HG02943 (cell line): ENCODE measurements around the gene HDGFL3.
"Not testable (repeated sequence)": the region's sequence is repeated elsewhere in the genome, so short reads cannot be mapped to it uniquely, and the experiment has no call there.

Experiments used
- ATAC-seq: cut with Tn5 transposase; IDR thresholded peaks from one replicate; pipeline ENCODE4 v1.9.1; 2021; ENCODE audit warnings: mild to moderate bottlenecking, low read depth, moderate library complexity; ENCODE audit not compliant: unreplicated experiment

Gene HDGFL3

DNA sequence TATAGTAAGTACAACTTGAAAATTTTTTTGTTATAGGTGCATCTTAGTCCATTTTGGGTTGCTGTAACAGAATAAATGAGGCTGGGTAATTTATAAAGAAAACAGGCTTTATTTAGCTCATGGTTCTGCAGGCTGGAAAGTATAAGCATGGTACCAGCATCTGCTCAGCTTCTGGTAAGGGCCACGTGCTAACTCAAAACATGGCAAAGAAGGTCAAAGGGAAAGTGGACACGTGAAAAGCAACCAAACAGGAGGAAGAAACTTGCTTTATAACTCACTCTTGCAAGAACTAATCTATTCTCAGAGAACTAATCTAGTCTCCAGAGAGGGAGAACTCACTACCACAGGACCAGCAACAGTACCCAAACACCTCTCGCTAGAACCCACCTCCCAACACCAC, 9.1 kb downstream of the HDGFL3 start:
- no peak for ATAC-seq

DNA sequence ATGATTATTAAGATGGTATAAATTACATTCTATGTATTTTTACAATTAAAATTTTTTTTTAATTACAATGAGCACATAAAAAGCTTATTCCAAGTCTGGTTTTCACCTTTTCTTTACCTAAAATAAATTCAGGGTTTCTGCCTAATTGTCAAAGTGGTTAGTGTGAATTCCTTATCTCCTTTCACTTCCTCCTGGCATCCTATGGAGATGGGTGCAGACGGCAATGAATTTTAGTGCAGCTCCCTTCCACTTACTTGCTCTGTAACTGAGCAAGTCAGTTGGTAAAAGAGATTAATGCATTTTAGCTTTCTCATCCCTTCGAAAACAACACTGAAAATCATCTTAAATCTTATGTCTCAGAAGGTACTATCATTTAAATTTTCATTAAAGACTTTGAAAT, 13.1 kb downstream of the HDGFL3 start:
- no peak for ATAC-seq

DNA sequence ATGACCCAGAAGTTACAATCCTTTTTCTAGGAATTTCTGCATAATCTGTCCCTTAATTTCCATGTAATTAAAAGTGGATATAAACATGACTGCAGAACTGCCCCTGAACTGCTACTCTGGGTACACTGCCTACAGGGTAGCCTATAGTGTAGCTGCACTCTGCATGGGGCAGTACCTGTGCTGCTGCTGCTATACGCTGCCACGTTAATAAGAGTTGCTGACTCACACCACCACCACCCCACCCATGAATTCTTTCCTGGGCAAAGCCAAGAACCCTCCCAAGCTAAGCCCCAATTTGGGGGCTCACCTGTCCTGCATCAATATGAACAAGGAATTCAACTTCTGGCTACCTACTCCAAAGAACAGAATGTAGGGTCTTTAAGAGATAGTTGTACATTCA, 13.9 kb downstream of the HDGFL3 start:
- ATAC-seq, result no peak

DNA sequence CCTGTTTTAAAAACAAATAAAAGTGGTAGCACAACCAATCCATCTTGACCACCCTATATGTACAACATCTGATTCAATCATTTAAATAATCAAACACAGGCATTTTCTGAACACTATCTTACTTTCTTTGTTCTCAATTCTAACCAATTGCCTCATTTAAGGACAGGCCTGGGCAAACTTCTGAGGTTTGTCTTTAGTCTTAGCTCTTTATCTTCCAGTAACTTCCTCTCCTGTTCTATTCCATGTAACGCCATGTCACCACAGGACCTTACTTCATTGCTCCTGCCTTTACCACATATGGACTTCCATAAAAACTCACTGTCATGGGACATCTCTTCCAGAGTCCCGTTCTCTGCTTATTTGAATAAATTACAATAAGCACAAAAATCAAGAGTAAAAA, 14.9 kb downstream of the HDGFL3 start:
- ATAC-seq, result no peak

DNA sequence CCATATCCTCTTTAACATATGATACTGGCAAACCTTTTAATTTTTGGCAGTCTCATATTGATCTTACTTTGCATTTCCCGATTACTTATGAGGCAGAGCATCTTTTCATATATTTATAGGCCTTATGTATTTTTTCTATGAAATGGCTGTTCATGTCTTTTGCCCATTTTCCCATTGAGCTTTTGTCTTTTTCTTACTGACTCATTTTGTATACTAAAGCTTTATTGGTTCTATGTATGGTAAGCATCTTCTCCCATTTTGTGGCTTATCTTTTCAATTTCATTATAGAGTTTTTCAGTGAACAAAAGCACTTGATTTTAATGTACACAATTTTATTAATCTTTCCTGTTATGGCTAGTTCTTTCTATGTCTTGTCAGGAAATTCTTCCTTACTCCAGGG, 17.2 kb downstream of the HDGFL3 start:
- ATAC-seq, result no peak

DNA sequence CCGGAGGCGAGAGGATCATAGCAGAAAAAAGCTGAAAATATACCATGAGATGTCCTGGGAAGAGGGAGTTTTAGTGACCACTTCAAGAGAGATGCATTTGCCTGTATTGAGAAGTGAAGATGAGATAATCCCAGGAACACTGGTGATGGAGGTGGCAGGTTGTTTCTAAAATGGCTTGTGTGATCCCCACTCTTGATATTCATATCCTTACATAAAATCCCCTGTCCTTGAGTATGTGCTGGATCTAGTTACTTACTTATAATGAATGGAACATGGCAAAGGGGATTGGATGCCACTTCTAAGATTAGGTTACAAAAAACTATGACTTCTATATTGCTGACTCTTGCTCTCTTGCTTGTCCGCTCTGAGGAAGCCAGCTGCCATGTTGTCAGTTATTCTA, 22.1 kb downstream of the HDGFL3 start:
- ATAC-seq, result no peak

DNA sequence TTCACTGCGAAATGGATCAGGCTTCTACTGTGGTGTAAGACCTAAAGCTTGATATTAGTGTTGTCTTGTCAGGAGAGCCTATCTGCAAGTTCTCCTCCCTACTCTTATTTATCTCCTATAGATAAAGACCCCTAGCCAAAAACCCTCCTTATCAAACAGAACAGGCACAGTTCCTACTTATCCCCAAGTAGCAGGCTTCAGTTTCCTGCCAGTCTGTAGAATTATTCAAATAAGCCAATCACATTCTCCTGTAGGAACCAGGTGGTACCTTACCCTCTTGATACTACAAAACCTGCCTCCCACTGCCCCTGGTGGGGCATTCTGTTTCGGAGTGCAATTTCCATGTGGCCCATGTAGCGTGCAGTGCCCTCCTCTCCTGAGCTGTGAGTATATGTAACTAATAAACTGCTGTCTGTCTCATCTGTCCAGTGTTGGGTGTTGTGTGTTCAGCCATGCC, 28.7 kb downstream of the HDGFL3 start:
- no peak for ATAC-seq

DNA sequence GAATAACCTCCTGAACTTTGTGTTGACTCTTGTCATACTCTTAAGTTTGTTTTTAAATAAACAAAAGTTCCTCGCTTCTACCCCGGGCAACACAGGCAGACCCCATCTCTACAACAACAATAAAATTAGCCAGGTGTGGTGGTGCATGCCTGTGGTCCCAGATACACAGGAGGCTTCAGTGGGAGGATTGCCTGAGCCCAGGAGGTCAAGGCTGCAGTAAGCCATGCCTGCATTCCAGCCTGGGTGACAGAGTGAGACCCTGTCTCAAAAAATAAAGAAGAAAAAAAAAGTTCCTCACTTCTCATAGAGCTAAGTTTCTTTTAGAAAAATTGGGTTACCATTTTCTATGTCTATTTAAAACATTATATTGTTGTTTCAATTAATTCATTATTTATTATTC, 29.2 kb downstream of the HDGFL3 start:
- ATAC-seq, result no peak

DNA sequence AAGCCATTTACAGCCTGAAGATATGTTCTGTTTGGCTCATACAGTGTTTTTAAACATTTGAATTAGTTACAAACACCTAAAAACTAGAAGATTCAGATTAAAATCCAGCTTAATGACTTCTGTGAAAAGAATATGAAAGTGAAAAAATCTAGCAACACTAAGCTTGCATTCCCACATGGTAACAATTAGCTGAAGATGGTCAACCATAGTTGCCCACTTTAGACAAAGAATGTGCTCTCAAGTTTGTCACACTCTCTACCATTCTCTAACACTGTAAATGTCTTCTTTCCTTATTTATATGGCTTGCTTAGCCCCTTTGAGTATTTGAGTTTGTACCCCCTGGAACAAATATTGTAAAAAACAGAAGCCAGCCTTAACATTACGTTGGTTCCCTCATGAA, 32.7 kb downstream of the HDGFL3 start:
- ATAC-seq, result no peak

DNA sequence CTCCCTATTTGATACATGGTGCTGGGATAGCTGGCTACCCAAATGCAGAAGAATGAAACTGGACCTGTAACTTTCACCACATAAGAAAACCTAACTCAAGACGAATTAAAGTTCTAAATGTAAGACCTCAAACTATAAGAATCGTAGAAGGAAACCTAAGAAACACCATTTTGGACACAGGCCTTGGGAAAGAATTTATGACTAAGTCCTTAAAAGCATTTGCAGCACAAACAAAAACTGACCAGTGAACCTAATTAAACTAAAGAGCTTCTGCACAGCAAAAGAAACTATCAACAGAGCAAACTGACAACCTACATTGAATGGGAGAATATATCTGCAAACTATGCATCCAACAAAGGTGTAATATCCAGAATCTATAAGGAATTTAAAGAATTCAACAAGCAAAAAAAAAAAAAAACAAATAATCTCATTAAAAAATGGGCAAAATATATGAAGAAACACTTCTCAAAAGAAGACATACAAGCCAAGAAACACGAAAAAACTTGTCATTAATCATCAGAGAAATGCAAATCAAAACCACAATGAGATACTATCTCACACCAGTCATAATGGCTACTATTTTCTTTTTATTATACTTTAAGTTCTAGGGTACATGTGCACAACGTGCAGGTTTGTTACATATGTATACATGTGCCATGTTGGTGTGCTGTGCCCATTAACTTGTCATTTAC, 37.0 kb downstream of the HDGFL3 start:
- no peak for ATAC-seq

DNA sequence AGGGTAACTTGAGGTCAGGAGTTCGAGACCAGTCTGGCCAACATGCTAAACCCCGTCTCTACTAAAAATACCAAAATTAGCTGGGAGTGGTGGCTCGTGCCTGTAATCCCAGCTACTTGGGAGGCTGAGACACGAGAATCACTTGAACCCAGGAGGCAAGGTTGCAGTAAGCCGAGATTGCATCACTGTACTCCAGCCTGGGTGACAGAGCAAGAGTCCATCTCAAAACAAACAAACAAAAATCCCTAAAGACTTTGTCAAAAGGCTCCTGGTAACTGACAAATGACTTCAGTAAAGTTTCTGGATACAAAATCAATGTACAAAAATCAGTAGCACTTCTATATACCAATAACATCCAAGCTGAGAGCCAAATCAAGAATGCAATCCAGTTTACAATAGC, 38.0 kb downstream of the HDGFL3 start:
- ATAC-seq, result not testable (repeated sequence)

DNA sequence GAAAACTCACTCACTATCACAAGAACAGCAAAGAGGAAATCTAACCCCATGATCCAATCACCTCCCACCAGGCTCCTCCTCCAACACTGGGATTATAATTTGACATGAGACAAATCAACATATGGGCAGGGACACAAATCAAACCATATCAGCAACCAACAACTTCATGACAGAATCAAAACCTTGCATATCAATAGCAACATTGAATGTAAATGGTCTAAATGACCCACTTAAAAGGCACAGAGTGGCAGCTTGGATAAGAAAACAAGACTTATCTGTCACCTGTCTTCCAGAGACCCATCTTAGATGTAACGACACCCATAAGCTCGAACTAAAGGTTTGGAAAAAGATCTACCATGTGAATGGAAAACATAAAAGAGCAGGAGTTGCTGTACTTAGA, 40.8 kb downstream of the HDGFL3 start:
- no peak for ATAC-seq

DNA sequence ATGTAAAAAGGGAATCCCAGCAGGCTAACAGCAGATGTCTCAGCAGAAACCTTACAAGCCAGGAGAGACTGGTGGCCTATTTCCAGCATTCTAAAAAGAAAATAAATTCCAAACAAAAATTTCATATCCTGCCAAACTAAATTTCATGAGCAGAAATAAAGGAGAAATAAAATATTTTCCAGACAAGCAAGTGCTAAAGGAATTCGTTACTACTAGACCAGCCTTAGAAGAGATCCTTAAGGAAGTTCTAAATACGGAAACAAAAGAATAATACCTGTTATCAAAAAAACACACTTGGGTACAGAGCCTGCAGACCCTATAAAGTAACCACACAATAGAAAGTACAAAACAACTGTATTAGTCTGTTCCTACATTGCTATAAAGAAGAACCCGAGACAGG, 41.4 kb downstream of the HDGFL3 start:
- ATAC-seq, result no peak

DNA sequence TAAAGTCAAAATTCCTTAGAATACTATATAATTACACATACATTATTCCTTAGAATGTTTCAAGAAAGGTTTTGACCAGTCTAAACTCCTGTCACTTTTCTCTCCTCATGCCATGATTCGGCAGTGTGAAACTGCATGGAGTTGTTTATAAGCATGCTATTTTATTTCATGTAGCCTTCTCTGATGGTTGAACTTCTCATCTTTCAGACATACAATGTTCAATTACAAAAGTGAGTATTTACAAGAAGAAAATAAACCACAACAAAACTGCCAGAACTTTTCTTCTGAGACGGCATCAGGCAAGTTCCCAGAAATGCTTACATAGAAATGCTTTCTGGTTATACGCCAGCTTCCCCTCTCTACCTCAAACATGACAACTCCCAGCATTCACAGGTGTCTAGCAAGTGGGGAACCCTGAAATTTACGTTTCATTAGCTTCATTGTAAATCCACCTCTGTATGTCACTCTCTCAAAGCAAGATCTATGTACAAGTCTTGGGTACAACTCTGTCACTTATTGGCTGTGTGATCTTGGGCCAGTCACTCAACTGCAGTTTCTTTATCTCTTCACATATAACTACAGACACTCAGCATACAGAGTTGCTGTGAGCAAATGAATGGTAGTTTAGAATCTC, 42.7 kb downstream of the HDGFL3 start:
- no peak for ATAC-seq

DNA sequence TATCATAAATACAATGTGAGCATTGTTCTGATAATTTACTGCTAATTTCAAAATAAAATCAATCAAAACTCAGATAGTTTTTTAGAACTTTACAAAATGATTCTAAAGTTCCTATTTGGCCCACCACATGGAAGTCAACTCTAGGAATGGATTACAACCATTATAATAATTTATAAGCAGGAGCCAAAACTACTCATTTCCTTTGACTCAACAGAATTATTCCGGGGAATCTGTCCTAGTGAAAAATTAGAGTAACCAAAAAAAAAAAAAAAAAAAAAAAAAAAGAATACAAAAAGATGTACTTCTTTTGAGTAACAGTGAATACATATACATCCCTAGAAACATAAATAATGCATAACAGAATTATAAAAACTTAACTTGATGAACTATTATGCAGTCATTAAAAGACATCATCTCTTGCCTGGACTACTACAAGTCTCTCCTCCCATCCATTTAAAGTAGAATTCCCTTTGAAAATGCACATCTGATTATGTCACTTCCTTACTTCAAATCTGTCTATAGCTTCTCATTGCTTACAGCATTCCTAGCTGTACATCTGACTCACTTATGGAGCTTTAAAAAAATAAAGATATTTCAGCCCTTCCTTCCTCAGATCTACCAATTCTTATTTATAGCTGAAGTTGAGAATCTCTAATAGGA, 43.4 kb downstream of the HDGFL3 start:
- no peak for ATAC-seq

DNA sequence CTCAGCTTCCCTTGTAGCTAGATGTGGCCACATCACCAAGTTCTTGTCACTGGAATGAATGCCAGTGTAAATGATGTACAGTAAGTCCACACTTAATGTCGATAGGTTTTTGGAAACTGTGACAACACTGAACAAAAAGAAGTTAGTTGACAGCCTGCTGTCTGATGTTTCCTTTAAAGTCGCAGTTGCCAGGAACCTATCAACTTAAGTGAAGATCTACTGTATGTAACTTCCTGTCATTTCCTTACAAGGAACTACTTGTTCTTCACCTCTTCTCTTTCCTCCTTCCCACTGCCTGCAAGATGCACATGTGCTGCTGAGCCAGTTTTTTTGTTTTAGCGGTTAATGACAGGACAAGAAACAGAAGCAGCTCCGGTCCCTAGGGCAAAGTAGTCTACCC, 44.6 kb downstream of the HDGFL3 start:
- no peak for ATAC-seq

DNA sequence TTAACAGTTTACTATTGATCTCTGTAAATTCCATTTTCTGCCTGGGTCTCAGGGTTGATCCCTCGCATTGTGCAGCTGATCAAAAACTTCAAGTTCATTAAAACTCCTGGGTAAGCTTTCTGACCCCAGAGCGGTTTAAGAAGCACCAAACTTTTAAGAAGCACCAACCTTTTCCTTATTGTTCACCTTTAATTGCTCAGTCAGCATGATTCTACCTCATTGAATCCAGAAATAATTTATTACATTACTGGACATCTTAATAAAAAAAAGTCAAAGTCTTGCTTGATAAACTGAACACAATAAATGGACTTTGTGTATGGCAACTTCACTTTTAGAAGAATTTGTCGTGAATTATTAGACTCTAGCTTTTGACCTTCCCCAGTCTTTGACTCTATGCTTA, 46.9 kb downstream of the HDGFL3 start:
- no peak for ATAC-seq

DNA sequence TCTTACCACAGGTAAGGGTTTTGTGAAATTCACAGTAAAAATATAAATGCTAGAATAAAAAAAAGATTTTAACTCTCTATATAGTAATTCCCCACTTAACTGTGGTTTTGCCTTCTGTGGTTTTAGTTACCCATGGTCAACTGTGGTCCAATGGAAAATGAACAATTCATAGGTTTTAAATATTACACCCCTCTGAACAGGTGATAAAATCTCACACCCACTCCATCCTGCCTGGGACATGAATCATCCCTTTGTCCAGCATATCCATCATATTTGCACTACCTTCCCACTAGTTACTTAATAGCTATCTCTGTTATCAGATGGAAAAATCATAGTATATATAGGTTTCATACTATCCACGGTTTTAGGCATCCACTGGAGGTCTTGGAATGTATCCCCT, 49.2 kb downstream of the HDGFL3 start:
- ATAC-seq, result no peak

DNA sequence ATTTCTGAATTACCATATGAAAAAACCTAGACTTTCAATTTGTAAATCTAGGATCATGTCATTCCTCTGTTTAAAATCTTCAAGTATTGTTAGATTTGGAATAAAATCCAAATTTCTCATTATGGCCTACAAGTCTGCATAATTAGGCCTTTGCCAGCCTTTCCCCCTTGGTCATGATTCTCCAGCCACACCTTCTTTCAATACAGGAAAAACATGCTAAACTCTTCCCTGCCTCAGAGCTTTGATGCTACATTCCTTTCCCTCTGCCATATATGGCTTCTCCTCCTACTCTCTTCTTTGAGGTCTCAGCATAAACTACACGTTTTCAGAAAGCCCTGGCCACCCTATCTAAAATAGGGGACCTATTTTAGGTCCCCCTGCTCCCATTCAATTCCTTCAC, 51.7 kb downstream of the HDGFL3 start:
- no peak for ATAC-seq

DNA sequence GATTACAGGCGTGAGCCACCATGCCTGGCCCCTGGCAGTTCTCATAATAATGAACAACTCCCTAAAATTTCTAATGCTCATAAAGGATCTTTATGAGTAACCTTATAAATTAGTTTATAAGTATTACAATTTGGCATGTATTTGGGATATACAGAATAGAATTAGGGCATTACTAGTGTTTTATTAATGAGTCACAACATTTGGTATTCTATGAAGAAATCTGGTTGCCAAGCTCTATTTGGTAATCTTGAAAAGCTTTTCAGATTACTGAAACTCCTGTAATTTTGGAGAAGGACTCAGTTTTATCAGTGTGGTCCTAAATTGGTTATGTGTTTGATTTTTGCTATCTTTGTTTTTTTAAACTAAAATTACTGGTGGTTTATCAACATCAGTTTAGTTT, 54.3 kb downstream of the HDGFL3 start:
- no peak for ATAC-seq

DNA sequence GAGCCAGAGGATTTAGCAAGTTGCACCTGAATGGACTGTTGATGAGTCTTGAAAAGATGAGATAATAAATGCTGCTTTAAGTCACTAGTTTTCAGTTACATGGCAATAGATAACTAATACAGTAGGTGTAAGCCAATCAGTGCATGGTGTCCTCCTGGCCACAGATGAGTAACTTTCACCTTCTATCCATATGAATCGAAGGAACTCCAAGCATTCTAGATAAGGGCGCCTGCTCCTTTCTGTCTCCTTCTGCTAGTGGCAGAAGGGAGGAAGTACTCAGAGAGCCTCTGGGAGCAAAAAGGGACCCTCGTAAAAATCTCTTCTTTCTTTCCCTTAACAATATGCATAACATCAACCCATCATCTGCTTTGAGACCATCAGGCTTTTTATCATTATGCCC, 62.9 kb downstream of the HDGFL3 start:
- ATAC-seq, result no peak

DNA sequence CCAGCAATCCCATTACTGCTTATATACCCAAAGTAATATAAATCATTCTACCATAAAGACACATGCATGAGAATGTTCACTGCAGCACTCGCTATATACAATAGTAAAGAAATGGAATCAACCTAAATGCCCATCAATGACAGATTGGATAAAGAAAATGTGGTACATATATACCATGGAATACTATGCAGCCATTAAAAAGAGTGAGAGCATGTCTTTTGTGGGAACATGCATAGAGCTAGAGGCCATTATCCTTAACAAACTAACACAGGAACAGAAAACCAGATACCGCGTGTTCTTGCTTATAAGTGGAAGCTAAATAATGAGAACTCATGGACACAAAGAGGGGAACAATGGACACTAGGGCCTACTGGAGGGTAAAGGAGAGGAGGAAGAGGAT, 65.5 kb downstream of the HDGFL3 start:
- ATAC-seq, result not testable (repeated sequence)
